Endothelial cell of umbilical vein (primary cell): ENCODE results near the gene DIP2C. TPM values are rescaled to one million over a fixed set of nuclear protein-coding genes. Genes with fewer than 3 reads are reported as not detected.

Source experiments
- BruUV-seq: library from RNA; stranded (reverse); fragments of 400-500 nt; replicated peaks from 2 replicates; lab custom pipeline; 2021; lab: Mats Ljungman, UMichigan
- CTCF ChIA-PET: fragments of 300-600, 350-600 bp; sonication (Branson Sonifier 250); formaldehyde crosslinking; loops from one replicate; lab custom pipeline; 2021; ENCODE audit warnings: antibody characterized with exemption, inconsistent platforms; lab: Charles Lee
- POLR2A ChIA-PET: fragments of 300-600, 350-600 bp; sonication (Branson Sonifier 250); formaldehyde crosslinking; loops from one replicate; lab custom pipeline; 2021; ENCODE audit warnings: antibody characterized with exemption, inconsistent platforms; lab: Charles Lee
- DNase-seq: peaks from one replicate; pipeline ENCODE4 v3.0.0-alpha.2; 2011; ENCODE audit warnings: low read depth, low spot score
- FAIRE-seq: peaks from 2 replicates; lab custom pipeline; 2011; peaks lifted over from hg19 to GRCh38; lab: Jason Lieb, UNC
- H2AFZ ChIP-seq: 2 replicates; pipeline ENCODE4 v1.6.0; 2012; ENCODE audit warnings: low read depth, low read length, control low read depth, inconsistent platforms
- H3K27ac ChIP-seq: 2 replicates; pipeline ENCODE4 v1.5.1; 2011; ENCODE audit warnings: low read depth, mild to moderate bottlenecking, control low read depth, low read length, moderate library complexity; ENCODE audit not compliant: insufficient read depth
- H3K27me3 ChIP-seq, 2 experiments: 2 replicates each; pipeline versions ENCODE4 v1.6.0 to v1.6.1; 2011; ENCODE audit warnings: low read length in 2 of 2, mixed read lengths in 1 of 2; ENCODE audit not compliant: control insufficient read depth in 2 of 2, insufficient read depth in 2 of 2
- H3K36me3 ChIP-seq, 2 experiments: 2 replicates in 1 of 2; 3 replicates in 1 of 2; pipeline ENCODE4 v1.5.1; 2011; ENCODE audit warnings: low read length in 2 of 2, mild to moderate bottlenecking in 1 of 2, moderate library complexity in 1 of 2; ENCODE audit not compliant: control insufficient read depth in 2 of 2, insufficient read depth in 2 of 2; ENCODE audit errors: extremely low read depth in 1 of 2
- H3K4me1 ChIP-seq: 3 replicates; pipeline ENCODE4 v1.5.1; 2011; ENCODE audit warnings: mild to moderate bottlenecking, low read length; ENCODE audit not compliant: control insufficient read depth, insufficient read depth; ENCODE audit errors: extremely low read depth
- H3K4me2 ChIP-seq: 2 replicates; pipeline ENCODE4 v1.6.1; 2011; ENCODE audit warnings: low read length, control low read depth, mixed read lengths; ENCODE audit not compliant: insufficient read depth
- H3K4me3 ChIP-seq, 3 experiments: fragments of 200-600 bp in 1 of 3; sonication (generic), shearing (Covaris generic) in 1 of 3; replicated peaks in 1 of 3; 2 replicates each; pipeline ENCODE4 v1.5.1; 2011 to 2016; ENCODE audit warnings: control low read depth in 3 of 3, low read length in 3 of 3, mild to moderate bottlenecking in 2 of 3, inconsistent platforms in 1 of 3, low read depth in 1 of 3, moderate library complexity in 1 of 3; ENCODE audit not compliant: insufficient read depth in 1 of 3
- H3K79me2 ChIP-seq: 2 replicates; pipeline ENCODE4 v1.6.0; 2012; ENCODE audit warnings: low read length, inconsistent platforms; ENCODE audit not compliant: control insufficient read depth, insufficient read depth
- H3K9ac ChIP-seq: replicated peaks from 2 replicates; pipeline ENCODE3; 2011; ENCODE audit warnings: low read length, control low read depth; ENCODE audit not compliant: insufficient read depth; ENCODE audit errors: extremely low read depth
- H3K9me1 ChIP-seq: replicated peaks from 3 replicates; pipeline ENCODE4 v1.6.0; 2011; ENCODE audit warnings: mild to moderate bottlenecking, low read length; ENCODE audit not compliant: control insufficient read depth, insufficient read depth; ENCODE audit errors: extremely low read depth
- H3K9me3 ChIP-seq: replicated peaks from 2 replicates; pipeline ENCODE4 v1.5.1; 2012; ENCODE audit warnings: low read length, inconsistent platforms; ENCODE audit not compliant: control insufficient read depth, insufficient read depth
- H4K20me1 ChIP-seq: replicated peaks from 2 replicates; pipeline ENCODE3; 2011; ENCODE audit warnings: mild to moderate bottlenecking, low read length; ENCODE audit not compliant: control insufficient read depth, insufficient read depth; ENCODE audit errors: extremely low read depth
- JUN ChIP-seq: IDR thresholded peaks from 2 replicates; pipeline ENCODE4 v1.6.1; 2011; ENCODE audit warnings: borderline replicate concordance, low read depth; ENCODE audit not compliant: insufficient read length, insufficient read depth
- MYC ChIP-seq: IDR thresholded peaks from one replicate; pipeline ENCODE4 v1.6.1; 2011; ENCODE audit warnings: mild to moderate bottlenecking, low read depth, low read length
- POLR2A ChIP-seq: IDR thresholded peaks from 2 replicates; pipeline ENCODE4 v1.6.1; 2012; ENCODE audit warnings: low read depth, mild to moderate bottlenecking, control low read depth, low read length
- POLR2AphosphoS5 ChIP-seq: IDR thresholded peaks from 2 replicates; pipeline ENCODE4 v1.6.1; 2012; ENCODE audit warnings: low read depth, mild to moderate bottlenecking, control low read depth, low read length, moderate library complexity; ENCODE audit not compliant: insufficient read depth
- dilution Hi-C: fragments of 300-500 bp; cut with MboI; formaldehyde crosslinking; loops from one replicate; pipeline ENCODE4 v1.15.0; 2019; ENCODE audit warnings: low sequenced_read_pairs; ENCODE audit not compliant: extremely low pct_ligation_motif_present
- intact Hi-C: fragments of 100-400 bp; cut with micrococcal nuclease; formaldehyde crosslinking; loops from one replicate; pipeline ENCODE4 v1.10.0; 2022
- polyA plus RNA-seq, 4 experiments: library from polyadenylated mRNA; depleted of rRNA in 3 of 4; stranded (reverse) in 3 of 4; unstranded in 1 of 4; fragments of >200 nt; gene quantifications; 2 replicates each; pipeline versions ENCODE4 v1.2.1 to v1.2.3, GENCODE V29; 2011 to 2012; ENCODE audit warnings: missing spikeins in 1 of 4
- total RNA-seq: library from RNA; stranded (reverse); gene quantifications from 2 replicates; pipeline ENCODE4 v1.2.3, GENCODE V29; 2021
- TF ChIP-seq, protein P1 (sequence below), 2 donors: IDR thresholded peaks; 1 replicate in 1 of 2; 2 replicates in 1 of 2; pipeline ENCODE4 v1.5.1; 2011; ENCODE audit warnings: low read length in 2 of 2, mild to moderate bottlenecking in 2 of 2, moderate library complexity in 2 of 2, control low read depth in 1 of 2, inconsistent platforms in 1 of 2, low read depth in 1 of 2; ENCODE audit not compliant: insufficient read depth in 1 of 2; ENCODE audit errors: extremely low read depth in 1 of 2
- TF ChIP-seq, protein P2 (sequence below): IDR thresholded peaks from 2 replicates; pipeline ENCODE4 v1.6.1; 2011; ENCODE audit not compliant: insufficient read depth, insufficient read length

Gene DIP2C
- total and polyA plus RNA-seq, 2 donors (not counting 3 experiments of a cell fraction or from before 2014, with no cell fraction given) = 3.6 to 10.7 TPM

DNA sequence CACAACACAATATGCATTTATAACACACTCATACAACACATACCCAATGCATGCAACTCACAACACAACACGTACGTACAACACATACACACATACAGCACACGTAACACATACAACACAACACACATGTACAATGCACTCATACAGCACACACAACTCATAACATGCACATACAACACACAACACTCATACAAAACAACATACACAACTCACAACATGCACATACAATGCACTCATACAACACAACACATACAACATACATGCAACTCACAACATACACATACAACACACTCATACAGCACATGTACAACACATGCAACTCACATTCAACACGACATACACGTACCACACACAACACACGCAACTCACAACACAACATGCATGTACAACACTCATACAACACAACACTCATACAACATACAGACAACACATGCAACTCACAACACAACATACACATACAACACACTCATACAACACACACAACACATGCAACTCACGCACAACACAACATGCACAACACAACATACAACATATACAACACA, 21.8 kb downstream of the DIP2C start:
- Histone ChIP-seq H3K36me3 (no peaks in the 10 kb centered on the region), H3K9ac (no peak overlapping the region), H2AFZ (no peak overlapping the region), H3K4me2 (no peak overlapping the region), H3K4me3 (no peak overlapping the region), H3K9me3 (no peaks in the 10 kb centered on the region), H4K20me1 (no peaks in the 10 kb centered on the region), H3K27ac (no peak overlapping the region), H3K27me3 (no peaks in the 10 kb centered on the region), H3K79me2 (no peaks in the 10 kb centered on the region), H3K4me1 (no peaks in the 10 kb centered on the region), H3K9me1 (no peaks in the 10 kb centered on the region)
- DNase-seq (no peak), FAIRE-seq (no peak)
- no TSS peak for BruUV-seq
- TF ChIP-seq POLR2A (no peak), POLR2AphosphoS5 (no peak), JUN (no peak), MYC (no peak)
- TF ChIP-seq, protein P1, sequence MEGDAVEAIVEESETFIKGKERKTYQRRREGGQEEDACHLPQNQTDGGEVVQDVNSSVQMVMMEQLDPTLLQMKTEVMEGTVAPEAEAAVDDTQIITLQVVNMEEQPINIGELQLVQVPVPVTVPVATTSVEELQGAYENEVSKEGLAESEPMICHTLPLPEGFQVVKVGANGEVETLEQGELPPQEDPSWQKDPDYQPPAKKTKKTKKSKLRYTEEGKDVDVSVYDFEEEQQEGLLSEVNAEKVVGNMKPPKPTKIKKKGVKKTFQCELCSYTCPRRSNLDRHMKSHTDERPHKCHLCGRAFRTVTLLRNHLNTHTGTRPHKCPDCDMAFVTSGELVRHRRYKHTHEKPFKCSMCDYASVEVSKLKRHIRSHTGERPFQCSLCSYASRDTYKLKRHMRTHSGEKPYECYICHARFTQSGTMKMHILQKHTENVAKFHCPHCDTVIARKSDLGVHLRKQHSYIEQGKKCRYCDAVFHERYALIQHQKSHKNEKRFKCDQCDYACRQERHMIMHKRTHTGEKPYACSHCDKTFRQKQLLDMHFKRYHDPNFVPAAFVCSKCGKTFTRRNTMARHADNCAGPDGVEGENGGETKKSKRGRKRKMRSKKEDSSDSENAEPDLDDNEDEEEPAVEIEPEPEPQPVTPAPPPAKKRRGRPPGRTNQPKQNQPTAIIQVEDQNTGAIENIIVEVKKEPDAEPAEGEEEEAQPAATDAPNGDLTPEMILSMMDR (IDR thresholded peaks at IDR 0.05; ENCODE audit: extremely low read depth in 1 of 2, insufficient read depth in 1 of 2, low read depth in 1 of 2, low read length in 2 of 2) = no peak
- TF ChIP-seq, protein P2, sequence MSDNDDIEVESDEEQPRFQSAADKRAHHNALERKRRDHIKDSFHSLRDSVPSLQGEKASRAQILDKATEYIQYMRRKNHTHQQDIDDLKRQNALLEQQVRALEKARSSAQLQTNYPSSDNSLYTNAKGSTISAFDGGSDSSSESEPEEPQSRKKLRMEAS = no peak
- intact Hi-C loops (no loop called here), dilution Hi-C loops (no loop called here)
- ChIA-PET CTCF (no interaction called here), POLR2A (no interaction called here)
